ENCODE results near the gene INO80C. TPM values are rescaled to one million over a fixed set of nuclear protein-coding genes. Genes with fewer than 3 reads are reported as not detected.

The INO80C gene
- total RNA-seq, 1 donor from 2014 or later, result 11.3 TPM

DNA sequence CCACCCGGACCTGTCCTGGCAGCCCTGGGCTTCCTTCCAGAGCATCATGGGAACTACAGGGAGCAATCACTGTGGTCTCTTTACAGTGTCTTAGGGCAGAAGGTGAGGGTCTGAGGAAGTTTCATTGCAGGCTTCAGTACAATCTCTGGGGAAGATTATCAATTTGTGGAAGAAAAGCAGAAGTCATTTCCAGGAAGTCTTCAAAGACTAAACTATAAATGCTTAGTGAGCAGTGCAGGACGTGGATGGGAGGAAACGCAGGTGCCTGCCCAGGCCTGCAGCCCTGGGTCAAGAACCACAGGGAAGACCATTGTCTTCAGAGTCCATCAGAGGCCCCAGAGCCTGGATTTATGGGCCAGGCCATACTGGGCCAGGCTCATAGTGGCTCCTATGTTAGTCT is 54.3 kb downstream of the INO80C start:
- Histone ChIP-seq H3K27me3 (ENCODE audit: control insufficient read depth, insufficient read depth, low read length) (no peaks in the 10 kb centered on the region), H3K4me3 (ENCODE audit: low read depth, low read length) (no peak overlapping the region), H3K36me3 (ENCODE audit: control insufficient read depth, insufficient read depth, low read length) (no peaks in the 10 kb centered on the region)
- TF ChIP-seq, protein P1, sequence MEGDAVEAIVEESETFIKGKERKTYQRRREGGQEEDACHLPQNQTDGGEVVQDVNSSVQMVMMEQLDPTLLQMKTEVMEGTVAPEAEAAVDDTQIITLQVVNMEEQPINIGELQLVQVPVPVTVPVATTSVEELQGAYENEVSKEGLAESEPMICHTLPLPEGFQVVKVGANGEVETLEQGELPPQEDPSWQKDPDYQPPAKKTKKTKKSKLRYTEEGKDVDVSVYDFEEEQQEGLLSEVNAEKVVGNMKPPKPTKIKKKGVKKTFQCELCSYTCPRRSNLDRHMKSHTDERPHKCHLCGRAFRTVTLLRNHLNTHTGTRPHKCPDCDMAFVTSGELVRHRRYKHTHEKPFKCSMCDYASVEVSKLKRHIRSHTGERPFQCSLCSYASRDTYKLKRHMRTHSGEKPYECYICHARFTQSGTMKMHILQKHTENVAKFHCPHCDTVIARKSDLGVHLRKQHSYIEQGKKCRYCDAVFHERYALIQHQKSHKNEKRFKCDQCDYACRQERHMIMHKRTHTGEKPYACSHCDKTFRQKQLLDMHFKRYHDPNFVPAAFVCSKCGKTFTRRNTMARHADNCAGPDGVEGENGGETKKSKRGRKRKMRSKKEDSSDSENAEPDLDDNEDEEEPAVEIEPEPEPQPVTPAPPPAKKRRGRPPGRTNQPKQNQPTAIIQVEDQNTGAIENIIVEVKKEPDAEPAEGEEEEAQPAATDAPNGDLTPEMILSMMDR (IDR thresholded peaks at IDR 0.05; ENCODE audit: insufficient read depth, low read length, poor library complexity, severe bottlenecking), result no peak
- no peak for DNase-seq (ENCODE audit: low read depth)

GRCh38 chr18:35442701-35443100 is 55.1 kb downstream of the INO80C start:
- Histone ChIP-seq H3K27me3 (ENCODE audit: control insufficient read depth, insufficient read depth, low read length) (no peaks in the 10 kb centered on the region), H3K4me3 (ENCODE audit: low read depth, low read length) (no peak overlapping the region), H3K36me3 (ENCODE audit: control insufficient read depth, insufficient read depth, low read length) (no peaks in the 10 kb centered on the region)
- no peak for DNase-seq (ENCODE audit: low read depth)
- TF ChIP-seq, protein P1 (IDR thresholded peaks at IDR 0.05; ENCODE audit: insufficient read depth, low read length, poor library complexity, severe bottlenecking), result no peak

- TF ChIP-seq, protein P1 (IDR thresholded peaks at IDR 0.05; ENCODE audit: insufficient read depth, low read length, poor library complexity, severe bottlenecking), result no peak
- Histone ChIP-seq H3K36me3 (ENCODE audit: control insufficient read depth, insufficient read depth, low read length) (no peaks in the 10 kb centered on the region), H3K27me3 (ENCODE audit: control insufficient read depth, insufficient read depth, low read length) (no peaks in the 10 kb centered on the region), H3K4me3 (ENCODE audit: low read depth, low read length) (no peak overlapping the region)
- DNase-seq (ENCODE audit: low read depth), result no peak
These were observed 55.7 kb downstream of the INO80C start for GRCh38 chr18:35441857-35442595.

DNA sequence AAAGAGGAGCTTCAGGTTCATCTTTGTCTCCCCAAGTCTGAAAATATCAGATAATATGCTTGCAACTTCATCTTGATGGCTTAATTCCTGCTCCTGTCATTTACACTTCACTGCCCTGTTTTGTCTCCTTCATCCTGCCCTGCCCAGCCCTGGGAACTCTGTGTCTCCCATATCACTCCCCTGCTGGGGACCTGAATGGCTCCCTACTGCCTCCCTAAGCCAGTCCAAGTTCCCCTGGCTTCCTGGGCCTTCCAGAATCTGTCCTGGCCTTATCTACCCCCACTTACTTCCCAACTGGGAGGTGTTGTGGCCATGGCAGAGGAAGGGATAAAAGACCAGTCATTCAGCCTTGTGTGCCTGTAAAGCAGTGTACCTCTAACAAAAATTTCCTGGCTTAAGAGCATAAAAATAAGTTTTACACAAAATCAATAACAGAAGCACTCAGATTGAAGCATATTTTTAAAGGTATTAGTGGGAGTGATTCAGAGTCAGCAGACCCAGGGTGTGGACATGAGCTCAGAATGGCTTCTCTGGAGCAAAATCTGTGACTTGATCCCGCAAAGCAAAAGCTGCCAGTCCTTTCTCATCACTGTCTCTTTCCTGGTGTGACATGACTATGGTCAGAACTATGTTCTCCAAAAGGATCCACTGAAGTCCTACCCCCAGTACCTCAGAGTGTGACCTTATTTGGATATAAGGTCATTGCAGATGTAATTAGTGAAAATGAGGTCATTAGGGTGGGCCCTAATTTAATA is 59.1 kb downstream of the INO80C start:
- Histone ChIP-seq H3K4me3 (ENCODE audit: low read depth, low read length) (no peak overlapping the region), H3K36me3 (ENCODE audit: control insufficient read depth, insufficient read depth, low read length) (no peaks in the 10 kb centered on the region), H3K27me3 (ENCODE audit: control insufficient read depth, insufficient read depth, low read length) (no peaks in the 10 kb centered on the region)
- no peak for DNase-seq (ENCODE audit: low read depth)
- TF ChIP-seq, protein P1 (IDR thresholded peaks at IDR 0.05; ENCODE audit: insufficient read depth, low read length, poor library complexity, severe bottlenecking), result no peak

DNA sequence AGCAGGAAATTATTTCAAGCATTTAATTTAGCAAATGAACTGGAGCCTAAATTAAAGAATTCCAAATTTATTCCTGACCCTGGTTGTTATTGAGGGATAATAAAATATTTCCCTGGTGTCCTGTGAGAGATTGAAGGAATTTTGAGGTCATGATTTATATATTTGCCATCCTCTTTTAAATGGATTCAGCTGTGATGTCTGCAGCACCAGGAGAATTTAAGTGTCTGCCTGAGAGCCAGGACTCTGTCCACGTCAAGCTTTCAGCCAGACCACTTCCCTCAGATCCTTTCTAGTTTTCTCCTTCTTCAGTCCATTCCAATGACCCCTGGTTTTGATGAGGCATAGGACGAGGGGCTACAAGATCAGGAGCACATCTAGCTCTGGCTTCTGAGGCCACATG is 59.9 kb downstream of the INO80C start:
- DNase-seq (ENCODE audit: low read depth), result no peak
- TF ChIP-seq, protein P1 (IDR thresholded peaks at IDR 0.05; ENCODE audit: insufficient read depth, low read length, poor library complexity, severe bottlenecking), result no peak
- Histone ChIP-seq H3K4me3 (ENCODE audit: low read depth, low read length) (no peak overlapping the region), H3K27me3 (ENCODE audit: control insufficient read depth, insufficient read depth, low read length) (no peaks in the 10 kb centered on the region), H3K36me3 (ENCODE audit: control insufficient read depth, insufficient read depth, low read length) (no peaks in the 10 kb centered on the region)
